ENCODE measurements around the gene GALNS. TPM values are rescaled to one million over a fixed set of nuclear protein-coding genes. Genes with fewer than 3 reads are reported as not detected.
A peak's percentile ranks its signal among the peaks of the same experiment; 100 is the strongest.

The GALNS gene
- total and polyA plus RNA-seq, 4 donors: 9.3 to 44.1 (median 28.9) TPM

GRCh38 chr16:88839026-88839529, 17.7 kb downstream of the GALNS start:
- DNase-seq (peak in 1 of 2 donors; percentile 36), ATAC-seq (ENCODE audit: low FRiP score) (no peak)
- Histone ChIP-seq H3K27me3 (ENCODE audit: control insufficient read depth in 1 of 2, insufficient read depth in 2 of 2, low read length in 1 of 2) (no peaks in the 10 kb centered on the region), H3K4me3 (ENCODE audit: low read length in 2 of 2) (no peak overlapping the region), H3K4me1 (ENCODE audit: control insufficient read depth in 1 of 2, insufficient read depth in 2 of 2, low read length in 2 of 2) (no peaks in the 10 kb centered on the region), H3K36me3 (ENCODE audit: control insufficient read depth in 1 of 2, insufficient read depth in 2 of 2, low read length in 1 of 2) (peaks cover 0 to 2% of the 10 kb centered on the region in 2 donors), H3K27ac (ENCODE audit: low read depth in 1 of 2, low read length in 2 of 2) (no peak overlapping the region), H3K9me3 (ENCODE audit: control insufficient read depth, low read length) (no peaks in the 10 kb centered on the region)
- intact Hi-C loops (cut with DNase I): no loop called here
- 91% methylated on average over 39 of the region's 39 CpGs for WGBS, 2 donors

GRCh38 chr16:88838566-88838965, 18.2 kb downstream of the GALNS start:
- ATAC-seq (ENCODE audit: low FRiP score) (no peak), DNase-seq (no peak)
- Histone ChIP-seq H3K27me3 (ENCODE audit: control insufficient read depth in 1 of 2, insufficient read depth in 2 of 2, low read length in 1 of 2) (no peaks in the 10 kb centered on the region), H3K27ac (ENCODE audit: low read depth in 1 of 2, low read length in 2 of 2) (no peak overlapping the region), H3K4me3 (ENCODE audit: low read length in 2 of 2) (no peak overlapping the region), H3K9me3 (ENCODE audit: control insufficient read depth, low read length) (no peaks in the 10 kb centered on the region), H3K4me1 (ENCODE audit: control insufficient read depth in 1 of 2, insufficient read depth in 2 of 2, low read length in 2 of 2) (no peaks in the 10 kb centered on the region), H3K36me3 (ENCODE audit: control insufficient read depth in 1 of 2, insufficient read depth in 2 of 2, low read length in 1 of 2) (peaks cover 0 to 2% of the 10 kb centered on the region in 2 donors)
- intact Hi-C loops (cut with DNase I): no loop called here
- 90 to 92% methylated on average over 19 of the region's 19 CpGs for WGBS, 2 donors

- ATAC-seq (ENCODE audit: low FRiP score) (no peak), DNase-seq (no peak)
- Histone ChIP-seq H3K4me3 (ENCODE audit: low read length in 2 of 2) (no peak overlapping the region), H3K36me3 (ENCODE audit: control insufficient read depth in 1 of 2, insufficient read depth in 2 of 2, low read length in 1 of 2) (peaks cover 0 to 2% of the 10 kb centered on the region in 2 donors), H3K9me3 (ENCODE audit: control insufficient read depth, low read length) (no peaks in the 10 kb centered on the region), H3K4me1 (ENCODE audit: control insufficient read depth in 1 of 2, insufficient read depth in 2 of 2, low read length in 2 of 2) (no peaks in the 10 kb centered on the region), H3K27me3 (ENCODE audit: control insufficient read depth in 1 of 2, insufficient read depth in 2 of 2, low read length in 1 of 2) (no peaks in the 10 kb centered on the region), H3K27ac (ENCODE audit: low read depth in 1 of 2, low read length in 2 of 2) (no peak overlapping the region)
- intact Hi-C loops (cut with DNase I): no loop called here
- WGBS, 2 donors: 93 to 94% methylated on average over 20 of the region's 20 CpGs
These were observed 18.9 kb downstream of the GALNS start for GRCh38 chr16:88837806-88838205.

DNA sequence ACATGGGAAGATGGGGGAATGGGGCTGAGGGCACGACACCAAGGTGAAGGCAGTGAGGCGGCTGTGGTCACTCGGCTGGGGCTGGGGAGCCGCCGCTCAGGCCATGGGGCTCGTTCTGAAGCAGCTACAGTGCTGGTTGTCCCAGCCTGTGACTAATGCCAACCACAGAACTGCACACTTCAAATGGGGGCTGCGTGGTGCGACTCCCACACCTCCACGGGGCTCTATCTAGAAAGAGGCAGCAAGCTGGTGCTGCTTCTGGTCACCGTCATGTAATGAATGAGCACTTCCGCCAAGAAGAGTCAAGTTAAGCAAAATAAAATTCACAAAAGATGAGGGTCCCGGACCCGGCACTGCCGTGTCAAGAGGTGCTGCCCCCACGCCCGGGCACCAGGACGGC, 20.0 kb downstream of the GALNS start:
- ATAC-seq (ENCODE audit: low FRiP score): no peak
- H3K27me3 ChIP-seq (ENCODE audit: control insufficient read depth in 1 of 2, insufficient read depth in 2 of 2, low read length in 1 of 2): no peaks in the 10 kb centered on the region
- WGBS, 2 donors: 92 to 93% methylated on average over 17 of the region's 17 CpGs
- no peak overlapping the region for H3K27ac ChIP-seq (ENCODE audit: low read depth in 1 of 2, low read length in 2 of 2)
- H3K4me3 ChIP-seq (ENCODE audit: low read length in 2 of 2): no peak overlapping the region
- H3K4me1 ChIP-seq (ENCODE audit: control insufficient read depth in 1 of 2, insufficient read depth in 2 of 2, low read length in 2 of 2): no peaks in the 10 kb centered on the region
- DNase-seq: no peak
- intact Hi-C loops (cut with DNase I): no loop called here
- H3K9me3 ChIP-seq (ENCODE audit: control insufficient read depth, low read length): no peaks in the 10 kb centered on the region
- peaks cover 0 to 2% of the 10 kb centered on the region in 2 donors for H3K36me3 ChIP-seq (ENCODE audit: control insufficient read depth in 1 of 2, insufficient read depth in 2 of 2, low read length in 1 of 2)

DNA sequence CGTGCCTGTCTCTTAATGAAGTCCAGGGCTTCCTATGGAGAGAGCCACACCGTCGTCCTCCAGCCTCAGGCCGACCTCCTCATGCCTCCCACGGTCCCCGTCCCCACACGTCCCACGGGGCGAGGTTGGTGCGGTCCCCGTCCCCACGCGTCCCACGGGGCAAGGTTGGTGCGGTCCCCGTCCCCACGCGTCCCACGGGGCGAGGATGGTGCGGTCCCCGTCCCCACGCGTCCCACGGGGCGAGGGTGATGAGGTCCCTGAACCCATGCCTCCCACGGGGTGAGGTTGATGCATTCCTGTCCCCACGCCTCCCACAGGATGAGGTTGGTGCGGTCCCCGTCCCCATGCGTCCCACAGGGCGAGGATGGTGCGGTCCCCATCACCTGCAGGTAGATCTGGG, 20.9 kb downstream of the GALNS start:
- H3K4me3 ChIP-seq (ENCODE audit: low read length in 2 of 2): no peak overlapping the region
- H3K27ac ChIP-seq (ENCODE audit: low read depth in 1 of 2, low read length in 2 of 2): no peak overlapping the region
- no peaks in the 10 kb centered on the region for H3K9me3 ChIP-seq (ENCODE audit: control insufficient read depth, low read length)
- peaks cover 0 to 2% of the 10 kb centered on the region in 2 donors for H3K36me3 ChIP-seq (ENCODE audit: control insufficient read depth in 1 of 2, insufficient read depth in 2 of 2, low read length in 1 of 2)
- intact Hi-C loops (cut with DNase I): no loop called here
- H3K27me3 ChIP-seq (ENCODE audit: control insufficient read depth in 1 of 2, insufficient read depth in 2 of 2, low read length in 1 of 2): no peaks in the 10 kb centered on the region
- DNase-seq: peak in 1 of 2 donors; percentile 38
- 95 to 96% methylated on average over 33 of the region's 33 CpGs for whole genome bisulfite sequencing, 2 donors
- no peak for ATAC-seq (ENCODE audit: low FRiP score)
- no peaks in the 10 kb centered on the region for H3K4me1 ChIP-seq (ENCODE audit: control insufficient read depth in 1 of 2, insufficient read depth in 2 of 2, low read length in 2 of 2)

GRCh38 chr16:88835383-88835782, 21.4 kb downstream of the GALNS start:
- intact Hi-C loops (cut with DNase I): no loop called here
- H3K4me1 ChIP-seq (ENCODE audit: control insufficient read depth in 1 of 2, insufficient read depth in 2 of 2, low read length in 2 of 2): no peaks in the 10 kb centered on the region
- H3K27me3 ChIP-seq (ENCODE audit: control insufficient read depth in 1 of 2, insufficient read depth in 2 of 2, low read length in 1 of 2): no peaks in the 10 kb centered on the region
- H3K4me3 ChIP-seq (ENCODE audit: low read length in 2 of 2): no peak overlapping the region
- ATAC-seq (ENCODE audit: low FRiP score) (peak; percentile 78), DNase-seq (peak in 1 of 2 donors; percentile 68)
- no peaks in the 10 kb centered on the region for H3K9me3 ChIP-seq (ENCODE audit: control insufficient read depth, low read length)
- WGBS, 2 donors: 84 to 87% methylated on average over 11 of the region's 11 CpGs
- H3K27ac ChIP-seq (ENCODE audit: low read depth in 1 of 2, low read length in 2 of 2): no peak overlapping the region
- peaks cover 0 to under 1% of the 10 kb centered on the region in 2 donors for H3K36me3 ChIP-seq (ENCODE audit: control insufficient read depth in 1 of 2, insufficient read depth in 2 of 2, low read length in 1 of 2)

DNA sequence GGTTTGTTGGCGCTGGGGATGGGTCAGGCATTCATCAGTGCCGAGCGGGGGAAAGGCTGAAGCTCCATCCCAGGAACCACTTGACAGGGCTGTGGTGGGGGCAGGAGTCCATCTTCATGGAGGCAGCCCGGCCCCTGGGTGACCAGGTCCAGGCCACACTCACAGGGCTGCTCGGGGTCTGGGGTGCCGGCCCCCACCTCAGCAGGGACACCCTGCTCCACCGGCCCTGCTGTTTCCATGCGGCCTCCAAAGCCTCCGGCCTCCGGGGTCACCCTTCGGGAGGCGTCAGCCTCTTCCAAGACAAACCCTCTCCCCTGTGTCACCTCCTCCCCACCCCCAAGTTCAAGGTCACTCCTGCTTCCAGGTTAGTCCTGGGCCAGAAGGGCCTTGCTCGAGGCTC, 22.1 kb downstream of the GALNS start:
- no peaks in the 10 kb centered on the region for H3K4me1 ChIP-seq (ENCODE audit: control insufficient read depth in 1 of 2, insufficient read depth in 2 of 2, low read length in 2 of 2)
- H3K4me3 ChIP-seq (ENCODE audit: low read length in 2 of 2): no peak overlapping the region
- no peaks in the 10 kb centered on the region for H3K9me3 ChIP-seq (ENCODE audit: control insufficient read depth, low read length)
- WGBS, 2 donors: 92% methylated on average over 12 to 13 of the region's 13 CpGs
- intact Hi-C loops (cut with DNase I): no loop called here
- DNase-seq (no peak), ATAC-seq (ENCODE audit: low FRiP score) (no peak)
- H3K36me3 ChIP-seq (ENCODE audit: control insufficient read depth in 1 of 2, insufficient read depth in 2 of 2, low read length in 1 of 2): no peaks in the 10 kb centered on the region
- H3K27me3 ChIP-seq (ENCODE audit: control insufficient read depth in 1 of 2, insufficient read depth in 2 of 2, low read length in 1 of 2): no peaks in the 10 kb centered on the region
- no peak overlapping the region for H3K27ac ChIP-seq (ENCODE audit: low read depth in 1 of 2, low read length in 2 of 2)

- WGBS, 2 donors: 95 to 97% methylated on average over 12 to 13 of the region's 13 CpGs
- intact Hi-C loops (cut with DNase I): no loop called here
- Histone ChIP-seq H3K4me3 (ENCODE audit: low read length in 2 of 2) (no peak overlapping the region), H3K27ac (ENCODE audit: low read depth in 1 of 2, low read length in 2 of 2) (no peak overlapping the region), H3K9me3 (ENCODE audit: control insufficient read depth, low read length) (no peaks in the 10 kb centered on the region), H3K4me1 (ENCODE audit: control insufficient read depth in 1 of 2, insufficient read depth in 2 of 2, low read length in 2 of 2) (no peaks in the 10 kb centered on the region), H3K36me3 (ENCODE audit: control insufficient read depth in 1 of 2, insufficient read depth in 2 of 2, low read length in 1 of 2) (no peaks in the 10 kb centered on the region), H3K27me3 (ENCODE audit: control insufficient read depth in 1 of 2, insufficient read depth in 2 of 2, low read length in 1 of 2) (no peaks in the 10 kb centered on the region)
- DNase-seq (no peak), ATAC-seq (ENCODE audit: low FRiP score) (no peak)
These were observed 23.7 kb downstream of the GALNS start for GRCh38 chr16:88833086-88833485.

DNA sequence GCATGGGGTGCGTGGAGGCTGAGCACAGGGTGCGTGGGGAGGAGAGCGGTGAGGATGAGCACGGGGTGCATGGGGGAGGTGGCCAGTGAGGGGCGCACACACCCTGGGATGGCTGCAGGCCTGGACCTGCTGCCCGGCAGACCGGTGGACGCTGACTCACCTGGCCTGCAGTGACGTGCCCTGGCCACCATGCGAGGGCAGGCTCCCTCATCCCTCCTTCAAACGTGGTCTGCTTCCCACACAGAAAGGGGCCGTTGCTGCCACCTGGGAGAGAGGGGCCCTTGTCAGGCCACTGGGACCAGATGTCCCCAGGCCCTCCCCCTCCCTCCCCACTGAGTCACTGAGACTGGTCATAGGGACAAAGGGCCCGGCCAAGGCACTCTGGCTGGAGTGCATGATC, 24.9 kb downstream of the GALNS start:
- Histone ChIP-seq H3K4me1 (ENCODE audit: control insufficient read depth in 1 of 2, insufficient read depth in 2 of 2, low read length in 2 of 2) (no peaks in the 10 kb centered on the region), H3K36me3 (ENCODE audit: control insufficient read depth in 1 of 2, insufficient read depth in 2 of 2, low read length in 1 of 2) (peaks cover 0 to 3% of the 10 kb centered on the region in 2 donors), H3K27me3 (ENCODE audit: control insufficient read depth in 1 of 2, insufficient read depth in 2 of 2, low read length in 1 of 2) (no peaks in the 10 kb centered on the region), H3K9me3 (ENCODE audit: control insufficient read depth, low read length) (no peaks in the 10 kb centered on the region), H3K4me3 (ENCODE audit: low read length in 2 of 2) (no peak overlapping the region), H3K27ac (ENCODE audit: low read depth in 1 of 2, low read length in 2 of 2) (no peak overlapping the region)
- intact Hi-C loops (cut with DNase I): no loop called here
- ATAC-seq (ENCODE audit: low FRiP score): no peak
- peak in 1 of 2 donors; percentile 42 for DNase-seq
- 82 to 85% methylated on average over 10 to 13 of the region's 13 CpGs for WGBS, 2 donors
